ENCODE data around the gene SEMA6A.

Gene SEMA6A

DNA sequence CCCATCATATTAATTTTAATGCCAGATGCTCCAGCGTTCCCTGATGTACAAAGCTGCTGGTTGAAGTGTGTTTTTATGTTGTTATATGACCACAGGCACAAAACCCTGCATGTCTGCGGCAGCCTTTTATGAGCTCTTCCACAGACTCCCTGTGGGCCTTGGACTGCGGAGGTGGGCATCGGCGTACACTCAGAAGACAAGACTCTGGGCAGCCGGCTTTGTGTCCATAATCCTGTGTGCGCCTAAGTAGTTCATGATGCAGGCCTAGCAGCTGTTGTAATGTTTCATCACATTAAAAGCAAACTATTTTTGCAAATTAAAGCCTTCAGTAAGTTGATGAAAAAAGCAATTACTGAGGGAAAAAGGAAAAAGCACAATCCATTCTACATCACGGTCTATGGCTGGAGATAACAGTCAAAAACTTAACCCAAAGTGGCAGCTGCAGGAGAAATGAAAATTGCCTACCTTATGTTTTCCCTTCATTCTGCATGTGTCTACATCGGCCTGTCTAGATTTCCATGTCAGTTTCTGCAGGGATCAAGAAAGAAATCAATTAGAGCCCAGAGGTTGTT lies 78.8 kb downstream of the SEMA6A start:
- DNase-seq (ENCODE audit: low read depth): no peak

DNA sequence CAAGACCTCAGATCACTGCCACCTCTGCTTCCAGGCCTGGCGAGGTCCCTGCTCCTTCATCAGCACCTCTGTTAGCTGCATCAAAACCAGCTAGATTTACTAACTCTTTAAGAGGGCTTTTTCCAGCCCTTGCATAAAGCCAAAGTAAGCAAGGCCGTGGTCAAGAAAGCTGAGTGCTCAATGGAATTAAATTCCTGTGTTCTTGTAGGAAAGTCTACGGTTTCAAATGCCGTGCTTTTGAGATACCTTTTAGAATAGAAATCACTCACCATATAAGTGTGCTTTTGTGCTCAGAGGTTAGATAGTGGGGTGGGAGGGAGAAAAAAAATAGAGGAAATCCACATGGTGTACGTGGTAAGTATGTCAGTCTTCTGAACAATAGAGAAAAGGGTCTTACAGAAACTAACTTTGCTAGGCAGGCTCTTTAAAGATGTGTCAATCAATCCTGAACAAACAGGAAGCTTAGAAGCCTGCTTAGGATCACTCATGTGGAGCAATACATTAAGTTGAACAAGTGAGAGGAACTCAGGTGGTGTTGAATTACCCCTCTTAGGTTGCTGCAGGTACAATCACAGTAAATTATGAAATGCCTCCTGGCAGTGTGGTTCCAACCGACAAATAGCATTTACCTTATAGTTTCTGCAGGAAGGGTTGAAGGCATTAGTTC lies 79.7 kb downstream of the SEMA6A start:
- DNase-seq (ENCODE audit: low read depth): no peak

DNA sequence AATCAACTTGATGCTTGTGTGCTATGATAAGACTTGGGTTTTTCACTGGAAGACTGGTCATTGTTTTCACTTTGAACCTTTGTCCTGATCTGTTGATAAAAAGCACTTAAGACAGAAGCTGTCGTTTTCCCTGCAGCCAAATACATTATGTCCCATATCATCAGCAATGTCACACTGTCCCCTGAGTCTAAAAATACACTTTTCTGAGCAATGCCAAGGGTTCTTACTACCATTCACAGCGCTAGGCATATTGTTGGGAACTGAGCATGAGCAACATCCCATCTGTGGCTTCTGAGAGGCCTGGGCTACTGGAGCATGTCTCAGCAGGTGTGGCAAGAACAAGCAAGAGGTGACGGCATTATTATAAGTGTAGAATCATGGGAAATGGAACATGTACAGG lies 81.8 kb downstream of the SEMA6A start:
- DNase-seq (ENCODE audit: low read depth): no peak

DNA sequence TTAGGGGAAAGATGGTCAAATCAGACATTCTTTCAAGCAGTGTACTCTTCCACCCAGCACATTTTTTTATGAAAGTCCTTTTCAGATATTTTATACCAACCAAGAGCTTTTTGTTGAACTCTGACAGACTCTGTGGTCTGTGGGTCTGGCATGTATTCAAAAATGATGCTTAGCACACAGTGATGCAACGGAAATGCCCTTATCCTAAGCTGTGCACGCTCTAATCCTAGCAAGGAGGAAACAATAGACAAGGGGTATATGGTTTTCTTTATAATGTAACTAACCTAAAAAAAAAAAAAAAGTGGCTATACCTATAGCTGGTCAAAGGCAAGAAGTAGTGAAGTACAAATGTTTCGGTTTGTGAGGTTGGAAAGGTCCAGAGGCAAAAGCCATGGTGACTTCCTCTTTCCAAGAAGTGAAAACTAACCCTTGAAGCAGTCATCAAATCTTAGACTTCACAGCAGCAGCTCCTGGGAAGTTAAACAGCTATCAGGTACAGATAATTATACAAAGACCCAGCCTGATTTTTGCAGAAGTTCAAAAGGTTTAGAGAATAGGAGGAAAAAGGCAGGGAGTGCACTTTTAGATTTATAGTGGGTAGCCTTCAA lies 82.5 kb downstream of the SEMA6A start:
- DNase-seq (ENCODE audit: low read depth): no peak

DNA sequence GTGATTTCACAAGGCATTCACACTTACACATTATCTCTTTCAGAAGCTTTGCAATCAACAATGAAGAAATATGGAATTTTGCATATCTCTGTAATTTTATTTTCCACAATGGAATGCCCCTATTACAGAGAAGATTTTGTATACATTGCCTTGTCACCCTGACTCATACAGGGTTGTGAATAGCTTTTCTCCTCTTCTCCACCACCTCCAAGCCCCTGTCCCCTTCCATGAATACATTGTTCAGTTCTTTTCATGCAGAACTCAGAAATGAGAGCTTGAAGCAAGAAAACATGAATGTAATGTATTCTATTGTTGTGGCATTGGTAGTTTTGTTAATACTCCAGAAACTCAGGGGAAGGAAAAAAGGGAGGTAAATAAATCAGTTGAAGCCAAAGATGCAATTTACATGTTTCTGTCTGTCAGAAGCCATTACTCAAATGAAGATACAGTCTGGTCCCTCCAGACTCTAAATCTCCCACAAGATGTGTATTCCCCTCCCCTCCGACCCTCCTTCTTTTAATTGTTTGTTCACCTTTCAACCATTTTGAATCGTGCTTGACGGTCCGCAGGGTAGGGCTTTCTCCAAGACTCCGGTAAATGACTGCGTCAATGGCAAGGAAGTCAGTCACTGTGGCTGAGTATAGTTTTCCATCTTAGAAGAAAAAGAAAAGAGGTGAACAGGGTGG lies 86.1 kb downstream of the SEMA6A start:
- no peak for DNase-seq (ENCODE audit: low read depth)

DNA sequence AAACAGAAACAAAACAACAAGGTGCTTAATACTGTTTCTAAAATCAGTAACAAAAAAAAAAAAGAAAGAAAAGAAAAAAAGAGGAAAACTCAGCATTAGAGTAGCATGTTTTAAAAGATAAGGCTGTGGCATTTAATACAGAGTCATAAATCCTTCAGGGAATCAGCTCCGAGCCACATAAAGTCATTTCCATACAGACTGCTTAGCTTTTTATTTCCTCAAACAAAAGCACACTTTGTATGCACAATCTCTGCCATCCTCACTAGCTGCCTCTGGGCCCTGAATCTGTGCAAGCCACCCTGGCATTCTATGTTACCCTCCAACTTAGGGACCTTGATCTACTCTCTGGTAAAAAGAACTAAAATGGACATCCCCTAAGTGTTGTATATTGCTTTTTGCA lies 87.6 kb downstream of the SEMA6A start:
- DNase-seq (ENCODE audit: low read depth): no peak

DNA sequence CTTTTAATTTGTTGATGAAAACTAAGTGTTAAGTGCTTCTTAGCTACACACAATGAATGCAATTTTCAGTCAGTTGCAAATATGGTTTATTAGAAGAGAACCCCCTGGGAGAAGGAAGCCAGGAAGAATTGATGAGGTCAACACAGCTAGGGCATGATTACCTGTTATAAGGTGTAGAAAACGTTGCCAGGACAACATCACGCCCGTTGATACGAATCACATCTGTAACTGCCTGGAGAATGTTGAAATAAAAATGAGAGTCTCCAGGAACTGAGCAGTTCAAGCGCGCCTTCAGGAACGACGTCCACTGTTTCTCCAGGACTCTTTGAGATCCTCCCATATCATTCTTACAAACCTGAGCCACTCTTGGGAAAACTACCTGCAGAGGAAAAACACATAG lies 88.0 kb downstream of the SEMA6A start:
- DNase-seq (ENCODE audit: low read depth): no peak

DNA sequence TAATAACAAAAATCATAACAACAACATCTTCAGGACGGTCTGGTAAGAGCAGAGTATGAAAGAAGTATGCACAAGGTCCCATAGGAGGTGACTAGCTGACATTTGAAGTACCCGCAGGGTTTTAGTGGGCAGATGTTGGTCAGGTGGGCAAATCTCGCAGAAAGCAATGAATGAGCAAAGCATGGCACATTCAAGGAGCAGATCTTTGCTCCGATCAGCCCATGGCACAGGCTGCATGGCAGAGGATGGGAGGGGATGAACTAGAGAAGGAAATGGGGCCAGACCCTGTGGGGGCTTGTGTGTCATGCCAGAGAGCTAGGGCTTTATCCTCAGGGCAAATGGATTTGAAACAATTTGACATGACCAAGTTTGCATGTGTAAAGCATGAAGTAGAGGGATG lies 90.0 kb downstream of the SEMA6A start:
- no peak for DNase-seq (ENCODE audit: low read depth)

DNA sequence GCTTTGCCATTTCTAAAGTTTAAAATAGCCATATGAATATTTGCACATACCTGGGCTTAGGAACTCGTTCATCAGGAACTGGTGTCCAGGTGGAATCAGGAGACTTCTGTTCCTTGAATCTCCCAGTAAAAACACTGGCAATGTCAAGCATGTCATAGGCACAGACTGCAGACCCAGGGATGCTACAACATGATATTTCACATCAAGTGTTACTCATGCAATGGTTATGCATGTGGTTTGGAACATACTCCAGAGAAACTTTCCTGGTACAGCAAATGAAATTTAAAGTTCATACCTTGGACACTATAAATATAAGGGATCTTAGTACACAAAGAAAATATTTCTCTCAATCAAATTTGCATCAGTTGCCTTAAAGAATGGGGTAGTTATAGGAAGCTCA lies 92.2 kb downstream of the SEMA6A start:
- DNase-seq (ENCODE audit: low read depth): no peak

DNA sequence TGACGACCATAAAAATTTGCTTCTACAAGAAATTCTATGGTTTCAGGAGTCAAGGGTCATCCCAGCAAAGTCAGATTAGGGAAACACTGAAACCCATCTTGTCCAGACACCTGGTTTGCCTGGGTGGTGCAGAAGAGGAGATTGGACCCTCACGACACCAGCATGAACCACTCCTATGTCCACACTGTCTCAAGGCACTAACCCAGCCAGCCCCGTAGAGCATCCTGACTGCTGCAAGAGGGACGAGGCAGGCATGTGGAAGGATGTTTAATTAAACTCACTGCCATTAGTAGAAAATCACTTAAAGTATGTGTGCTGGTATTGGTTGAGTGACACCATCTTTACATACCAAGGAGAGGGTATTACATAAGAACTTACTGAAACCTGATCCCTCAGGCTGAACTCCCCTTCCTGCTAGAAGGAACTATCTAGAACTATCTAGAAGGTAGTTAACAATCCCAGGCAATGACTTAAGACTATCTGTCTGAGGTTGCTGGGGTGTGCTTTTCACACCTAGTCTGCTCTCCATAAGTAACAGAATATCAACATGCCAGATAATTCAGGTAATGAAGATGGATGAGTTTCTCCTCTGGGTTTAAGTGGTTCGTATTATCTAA lies 93.6 kb downstream of the SEMA6A start:
- no peak for DNase-seq (ENCODE audit: low read depth)

DNA sequence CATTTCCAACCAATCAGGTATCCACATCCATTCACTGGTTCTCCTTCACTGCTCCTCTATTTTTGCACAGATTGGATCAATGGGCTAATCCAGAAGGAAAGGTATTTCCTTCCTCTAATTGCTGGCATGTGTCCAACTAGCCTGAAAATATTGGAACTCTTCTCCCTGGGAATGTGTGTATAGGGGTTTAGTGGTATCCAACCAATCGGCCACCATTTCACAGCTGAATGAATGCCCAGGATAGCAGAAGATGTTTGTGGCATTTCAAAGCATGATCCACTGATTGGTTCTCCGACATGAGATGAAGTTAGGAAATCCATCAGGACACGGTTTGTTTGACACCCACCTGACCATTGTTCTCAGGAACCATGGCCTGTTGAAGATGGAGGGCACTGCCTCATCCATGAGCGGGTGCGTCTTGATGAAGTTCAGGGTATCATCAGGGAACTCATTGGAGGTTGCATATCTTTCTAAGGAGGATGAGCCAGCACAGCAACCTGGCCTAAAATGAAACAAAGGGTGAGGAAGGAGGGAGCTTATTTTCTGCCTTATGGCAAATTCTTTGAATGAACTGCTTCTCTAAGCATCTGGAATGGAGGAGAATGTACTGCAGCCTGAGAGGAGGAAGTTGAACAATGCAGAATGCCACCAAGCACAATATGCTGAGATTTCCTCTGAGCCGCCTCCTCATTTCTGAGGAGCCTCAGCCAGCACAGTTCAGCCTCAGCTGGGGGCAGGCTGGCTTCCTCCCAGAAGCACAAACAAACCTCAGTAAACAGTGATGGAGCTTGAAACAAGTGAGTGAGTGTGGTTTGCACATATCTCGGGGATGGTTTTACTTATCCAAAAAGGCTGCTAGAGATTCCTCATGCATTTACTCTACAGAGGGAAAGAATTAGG lies 94.6 kb downstream of the SEMA6A start:
- DNase-seq (ENCODE audit: low read depth): no peak

DNA sequence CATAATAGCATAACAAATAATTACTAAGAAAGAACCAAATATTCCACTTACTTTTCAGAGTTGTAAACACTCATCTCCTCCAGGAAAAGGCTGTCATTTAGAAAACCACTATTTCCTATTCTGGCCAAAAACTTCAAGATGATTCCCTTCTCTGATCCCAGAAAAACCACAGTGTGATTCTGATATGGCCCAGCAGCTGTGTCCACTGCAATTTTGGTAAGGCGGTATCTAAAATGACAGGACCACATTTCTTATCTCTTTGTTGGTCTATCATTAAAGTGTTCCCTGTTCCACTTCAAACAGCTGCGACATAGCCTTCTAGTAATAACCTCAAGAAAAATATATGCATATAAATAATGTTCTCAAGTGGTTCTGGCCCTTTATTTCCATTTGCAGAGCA lies 96.1 kb downstream of the SEMA6A start:
- no peak for DNase-seq (ENCODE audit: low read depth)

DNA sequence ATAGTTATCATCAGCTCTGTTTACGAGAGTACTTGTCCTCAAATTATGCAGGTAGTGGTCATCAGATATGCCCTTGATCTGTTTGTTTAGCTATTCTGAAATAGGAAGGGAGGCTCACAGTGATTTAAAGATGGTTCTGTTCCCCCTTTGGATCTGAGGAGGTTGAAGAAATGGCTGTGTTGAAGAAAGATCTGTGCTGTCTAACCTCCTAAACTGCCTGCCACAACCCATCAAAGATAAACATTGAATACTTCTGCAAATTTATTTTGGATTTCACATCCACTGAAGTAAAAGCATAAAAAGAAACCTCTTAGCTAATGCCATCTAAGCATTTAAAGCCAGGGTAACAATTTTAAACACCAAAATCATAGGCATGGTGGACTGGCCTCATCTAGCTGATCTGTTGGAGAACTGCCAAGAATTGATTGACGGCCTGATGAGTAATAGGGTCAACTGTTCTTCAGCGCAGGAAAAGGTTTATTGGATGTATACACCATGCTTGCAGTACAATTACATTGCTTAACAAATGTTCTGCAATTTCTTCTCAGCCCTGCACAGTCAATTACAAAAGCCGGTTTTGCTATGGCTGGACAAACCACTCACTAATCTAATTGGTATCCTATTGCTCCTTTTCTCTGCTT lies 97.6 kb downstream of the SEMA6A start:
- no peak for DNase-seq (ENCODE audit: low read depth)

DNA sequence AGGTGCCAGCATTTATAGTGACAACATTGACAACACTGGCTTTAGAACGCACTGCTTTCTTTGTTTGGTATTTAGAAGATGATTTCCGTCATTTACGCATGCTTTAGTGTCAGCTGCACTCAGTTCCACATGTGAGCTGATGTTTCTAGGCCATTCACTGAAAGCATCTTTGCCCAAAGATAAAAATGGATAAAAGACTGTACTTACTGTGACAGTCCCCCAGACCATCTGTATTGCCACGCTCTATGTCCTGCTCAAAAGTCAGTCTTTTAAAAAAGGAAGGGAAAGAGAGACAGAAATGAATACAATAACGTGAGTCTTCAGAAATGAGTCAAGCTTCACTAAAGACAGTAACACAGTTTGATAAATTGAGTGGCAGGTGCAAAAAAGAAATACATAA lies 99.3 kb downstream of the SEMA6A start:
- no peak for DNase-seq (ENCODE audit: low read depth)

DNA sequence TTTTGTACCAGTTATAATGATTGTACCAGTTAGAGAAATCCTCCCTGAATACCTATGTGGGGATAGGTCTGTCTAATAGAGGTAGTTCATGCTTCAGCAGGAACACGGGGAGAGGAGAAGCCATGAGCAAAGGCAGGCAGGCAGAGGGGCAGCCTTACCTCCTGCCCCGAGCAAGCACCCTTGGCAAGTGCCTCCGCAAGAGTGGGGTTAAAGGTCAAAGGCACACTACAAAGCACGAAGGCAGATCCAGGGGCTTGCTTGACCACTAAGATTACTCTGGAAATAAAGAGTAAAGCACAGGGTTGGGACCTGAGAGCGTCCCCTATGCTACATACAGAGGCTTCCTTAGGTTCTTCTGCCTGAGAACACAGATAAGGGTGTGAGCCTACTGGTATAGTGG lies 100.9 kb downstream of the SEMA6A start:
- DNase-seq (ENCODE audit: low read depth): no peak

DNA sequence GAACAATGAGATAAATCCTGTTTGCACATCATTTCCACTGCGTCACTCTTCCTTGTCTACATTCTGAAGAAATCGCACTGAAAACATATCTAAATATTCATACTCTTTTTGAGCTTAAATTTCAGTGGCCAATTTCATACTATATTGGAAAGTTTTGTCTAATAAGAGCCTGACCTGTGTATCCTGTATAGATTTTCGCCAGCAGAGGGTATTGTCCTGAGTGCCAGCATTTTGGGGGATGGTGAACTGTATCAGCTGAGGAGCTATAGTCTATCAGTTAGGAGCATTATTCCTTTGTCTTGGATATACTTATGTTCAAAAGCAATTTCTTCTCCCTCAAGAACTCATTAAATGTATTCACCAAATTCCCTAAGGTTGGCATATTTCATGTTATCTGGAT lies 102.3 kb downstream of the SEMA6A start:
- no peak for DNase-seq (ENCODE audit: low read depth)

DNA sequence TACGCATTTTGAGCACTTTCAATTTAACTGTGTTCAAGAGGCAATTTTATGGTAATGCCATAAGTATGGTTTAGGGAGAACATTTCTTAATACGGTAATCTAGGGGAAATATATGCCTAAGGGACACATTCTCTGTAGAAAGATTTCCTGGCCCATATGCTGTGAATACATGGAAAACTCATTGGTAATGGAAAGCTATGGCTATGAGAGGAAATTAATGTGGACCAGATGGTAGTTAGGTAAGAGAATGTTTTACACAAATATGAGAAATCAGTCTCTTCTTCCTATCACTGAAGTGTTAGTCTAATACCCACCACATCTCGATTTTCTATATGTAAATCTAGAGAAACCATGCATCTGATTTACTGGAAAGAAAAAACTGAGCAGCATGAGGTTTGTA lies 105.0 kb downstream of the SEMA6A start:
- no peak for DNase-seq (ENCODE audit: low read depth)

DNA sequence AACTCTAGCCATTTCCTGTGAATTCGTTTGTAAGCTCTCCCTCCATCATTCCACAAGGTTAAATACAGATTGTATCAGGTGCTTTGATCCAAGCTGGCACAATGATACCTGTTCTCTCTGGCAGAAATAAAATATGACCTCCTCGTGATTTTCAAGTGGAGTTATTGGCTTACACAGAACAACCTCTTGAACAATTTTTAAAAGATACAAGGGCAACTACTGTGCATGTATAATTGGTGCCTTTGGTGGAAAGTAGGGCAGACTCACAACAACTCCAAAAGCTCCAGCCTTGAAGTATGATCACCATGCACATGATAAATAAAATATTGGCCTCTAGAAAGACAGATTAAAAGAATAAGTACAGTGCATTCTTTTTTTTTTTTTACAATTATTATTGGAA lies 106.0 kb downstream of the SEMA6A start:
- no peak for DNase-seq (ENCODE audit: low read depth)

DNA sequence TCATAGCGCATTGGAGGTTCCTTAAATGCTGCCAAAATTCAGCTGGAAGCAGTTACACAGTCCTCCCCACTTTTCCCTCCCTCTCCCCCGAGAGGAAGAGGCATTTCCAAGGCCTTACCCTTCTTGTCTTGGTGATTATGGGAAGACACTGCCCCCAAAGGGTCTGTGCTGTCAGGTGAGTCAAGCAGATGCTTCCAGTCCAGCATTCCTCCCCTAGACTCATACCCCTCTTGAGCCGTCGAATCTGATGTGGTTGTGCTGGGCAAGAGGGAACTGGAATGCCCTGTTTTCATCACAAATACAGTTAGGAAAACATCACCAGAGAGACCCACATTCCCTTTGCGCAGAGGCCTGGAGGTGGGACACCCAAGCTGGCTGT lies 107.2 kb downstream of the SEMA6A start:
- no peak for DNase-seq (ENCODE audit: low read depth)

DNA sequence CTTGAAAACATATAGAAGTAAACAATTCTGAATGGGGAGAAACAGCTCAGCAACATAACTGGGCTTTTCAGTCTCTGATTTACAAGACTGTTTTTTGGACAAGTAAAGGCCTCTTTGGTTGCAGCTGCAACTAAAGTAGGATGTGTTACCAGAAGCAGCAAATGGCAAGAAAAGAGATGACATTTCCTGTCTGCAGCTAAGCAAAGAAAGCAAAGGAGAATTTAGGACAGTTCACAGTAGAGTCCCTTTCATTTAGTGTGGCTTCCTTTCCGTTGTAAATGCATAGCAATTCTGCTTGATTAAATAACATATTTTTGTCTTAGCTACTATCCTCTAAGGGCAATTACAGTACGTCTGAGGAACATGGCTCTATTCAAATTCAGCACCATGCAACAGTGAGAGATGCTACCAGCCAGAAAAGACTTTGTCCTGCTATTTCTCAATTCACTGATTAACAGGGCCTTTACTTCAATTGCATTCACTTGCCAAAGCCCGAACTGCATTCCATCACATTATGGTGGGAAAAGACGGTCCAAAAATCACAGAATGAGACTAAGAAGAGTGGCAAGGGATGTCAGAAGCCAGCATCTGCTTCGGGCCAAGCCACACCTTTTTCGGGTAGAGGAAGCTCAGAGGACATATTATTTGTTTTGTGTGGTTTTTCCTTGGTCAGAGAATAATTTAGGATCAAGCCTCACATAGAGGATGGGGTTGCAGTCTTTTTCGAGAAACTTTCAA lies 107.7 kb downstream of the SEMA6A start:
- DNase-seq (ENCODE audit: low read depth): no peak

DNA sequence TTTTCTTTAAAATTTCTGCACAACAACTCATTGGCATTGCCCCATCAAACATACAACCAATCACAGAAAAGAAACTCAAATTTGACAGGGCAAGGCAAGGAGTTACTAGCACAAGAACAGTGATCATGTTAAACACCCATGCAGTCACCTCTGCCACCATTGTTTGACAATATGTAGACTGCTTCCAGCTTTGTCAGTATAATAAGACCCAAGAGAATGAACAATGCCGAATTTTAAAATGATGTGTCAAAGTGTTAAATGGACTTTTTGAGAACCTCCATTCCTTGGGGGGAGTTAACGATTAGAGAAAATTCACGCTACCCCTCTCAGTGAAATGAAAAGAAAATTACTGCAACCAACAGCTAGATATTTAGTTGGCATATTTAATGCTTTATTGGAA lies 109.2 kb downstream of the SEMA6A start:
- DNase-seq (ENCODE audit: low read depth): no peak

All from stimulated activated CD4-positive, alpha-beta T cell treated with anti-CD3 and anti-CD28 coated beads, Interleukin-2, amount 100 ng/mL, for 4 hours (primary cell).